ENCODE data around the gene FLAD1. TPM values are rescaled to one million over a fixed set of nuclear protein-coding genes. Genes with fewer than 3 reads are reported as not detected.

The FLAD1 gene
- total RNA-seq, 1 donor from 2014 or later: 28.7 TPM

DNA sequence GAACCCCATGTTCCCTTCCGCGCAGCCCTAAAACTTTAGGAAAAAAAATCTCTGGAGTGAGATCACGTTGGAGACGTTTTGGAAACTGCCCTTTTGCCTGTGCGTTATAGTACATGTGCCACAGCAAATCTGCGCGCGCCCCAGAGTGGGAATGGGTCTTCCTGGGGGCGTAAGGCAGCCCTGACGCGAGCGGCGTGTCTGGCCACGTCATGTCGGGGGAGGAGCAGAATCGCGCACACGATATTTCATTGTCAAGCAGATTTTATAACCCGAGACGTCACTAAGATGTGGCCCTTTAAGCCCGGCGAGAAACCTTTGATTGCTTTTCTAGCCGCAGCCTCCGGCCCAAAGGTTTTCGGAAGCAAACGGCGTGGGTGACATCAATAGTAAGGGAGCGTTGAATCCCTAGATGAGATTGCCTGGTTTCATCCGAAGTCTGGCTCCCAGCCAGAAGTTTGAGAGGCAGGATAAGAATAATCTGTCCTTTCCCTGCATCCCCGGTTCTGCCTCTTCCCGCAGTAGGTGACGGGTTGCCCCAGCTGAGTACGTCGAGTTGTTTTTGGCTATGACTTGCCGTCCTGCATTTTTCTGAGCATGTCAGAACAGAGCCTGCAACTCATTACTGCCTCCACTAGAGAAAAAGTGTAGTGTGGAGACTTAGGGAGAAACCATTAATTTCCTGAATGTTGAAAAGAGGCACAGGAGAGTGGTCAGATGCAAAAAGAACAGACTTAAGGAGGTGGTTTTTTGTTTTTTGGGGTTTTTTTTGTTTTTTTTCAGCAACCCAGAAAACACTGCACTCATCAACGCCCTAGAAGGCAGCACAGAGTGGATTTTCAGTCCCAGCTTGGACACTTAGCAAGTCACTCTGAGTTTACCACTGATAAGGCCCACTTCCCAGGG, 45.8 kb upstream of the FLAD1 start:
- peak; percentile 97 for DNase-seq (ENCODE audit: low spot score)
- Mint-ChIP-seq H3K27ac (ENCODE audit: unreplicated experiment) (peak overlapping the region; percentile 98), H3K4me3 (ENCODE audit: unreplicated experiment) (peak overlapping the region; percentile 93), H3K36me3 (ENCODE audit: low read depth) (no peaks in the 10 kb centered on the region), H3K4me1 (ENCODE audit: low read depth) (peaks cover 34% of the 10 kb centered on the region), H3K9me3 (ENCODE audit: low read depth) (no peaks in the 10 kb centered on the region), H3K27me3 (ENCODE audit: low read depth) (no peaks in the 10 kb centered on the region)
- TF ChIP-seq CTCF (IDR thresholded peaks at IDR 0.05): peak; percentile 69

- Mint-ChIP-seq H3K4me1 (ENCODE audit: low read depth) (peaks cover 34% of the 10 kb centered on the region), H3K36me3 (ENCODE audit: low read depth) (no peaks in the 10 kb centered on the region), H3K9me3 (ENCODE audit: low read depth) (no peaks in the 10 kb centered on the region), H3K27me3 (ENCODE audit: low read depth) (no peaks in the 10 kb centered on the region), H3K4me3 (ENCODE audit: unreplicated experiment) (peak overlapping the region; percentile 93), H3K27ac (ENCODE audit: unreplicated experiment) (peak overlapping the region; percentile 98)
- no peak for DNase-seq (ENCODE audit: low spot score)
- TF ChIP-seq CTCF (IDR thresholded peaks at IDR 0.05): no peak
These were observed 45.2 kb upstream of the FLAD1 start for GRCh38 chr1:154937988-154938386.

GRCh38 chr1:154938604-154939399, 44.3 kb upstream of the FLAD1 start:
- peaks cover 38% of the 10 kb centered on the region for H3K4me1 Mint-ChIP-seq (ENCODE audit: low read depth)
- no peak for TF ChIP-seq CTCF (IDR thresholded peaks at IDR 0.05)
- H3K36me3 Mint-ChIP-seq (ENCODE audit: low read depth): no peaks in the 10 kb centered on the region
- H3K9me3 Mint-ChIP-seq (ENCODE audit: low read depth): no peaks in the 10 kb centered on the region
- H3K4me3 Mint-ChIP-seq (ENCODE audit: unreplicated experiment): peak overlapping the region; percentile 7
- no peaks in the 10 kb centered on the region for H3K27me3 Mint-ChIP-seq (ENCODE audit: low read depth)
- DNase-seq (ENCODE audit: low spot score): no peak
- H3K27ac Mint-ChIP-seq (ENCODE audit: unreplicated experiment): peak overlapping the region; percentile 59

GRCh38 chr1:154940213-154940560, 43.0 kb upstream of the FLAD1 start:
- no peaks in the 10 kb centered on the region for H3K36me3 Mint-ChIP-seq (ENCODE audit: low read depth)
- peaks cover 41% of the 10 kb centered on the region for H3K4me1 Mint-ChIP-seq (ENCODE audit: low read depth)
- H3K9me3 Mint-ChIP-seq (ENCODE audit: low read depth): no peaks in the 10 kb centered on the region
- H3K4me3 Mint-ChIP-seq (ENCODE audit: unreplicated experiment): no peak overlapping the region
- DNase-seq (ENCODE audit: low spot score): no peak
- no peak for TF ChIP-seq CTCF (IDR thresholded peaks at IDR 0.05)
- no peak overlapping the region for H3K27ac Mint-ChIP-seq (ENCODE audit: unreplicated experiment)
- H3K27me3 Mint-ChIP-seq (ENCODE audit: low read depth): no peaks in the 10 kb centered on the region

- Mint-ChIP-seq H3K27me3 (ENCODE audit: low read depth) (no peaks in the 10 kb centered on the region), H3K4me3 (ENCODE audit: unreplicated experiment) (no peak overlapping the region), H3K27ac (ENCODE audit: unreplicated experiment) (peak overlapping the region; percentile 41), H3K36me3 (ENCODE audit: low read depth) (no peaks in the 10 kb centered on the region), H3K9me3 (ENCODE audit: low read depth) (no peaks in the 10 kb centered on the region), H3K4me1 (ENCODE audit: low read depth) (peaks cover 36% of the 10 kb centered on the region)
- DNase-seq (ENCODE audit: low spot score): no peak
- no peak for TF ChIP-seq CTCF (IDR thresholded peaks at IDR 0.05)
These were observed 42.4 kb upstream of the FLAD1 start for GRCh38 chr1:154940651-154941194.
